BJ (cell line): ENCODE measurements around the gene ZFYVE26. TPM values are rescaled to one million over a fixed set of nuclear protein-coding genes. Genes with fewer than 3 reads are reported as not detected.

ENCODE experiments used
- CTCF ChIA-PET: fragments of 350-600 bp; formaldehyde crosslinking; extraction: SDS; loops from one replicate; lab custom pipeline; 2021; ENCODE audit warnings: antibody characterized with exemption, inconsistent platforms; lab: Yijun Ruan, JAX
- POLR2A ChIA-PET: fragments of 300-600 bp; sonication (Branson Sonifier 250); formaldehyde crosslinking; extraction: SDS; loops from one replicate; lab custom pipeline; 2021; ENCODE audit warnings: antibody characterized with exemption; lab: Charles Lee
- DNase-seq: peaks from one replicate; pipeline ENCODE4 v3.0.0-alpha.2; 2011; ENCODE audit warnings: low read depth
- H3K27me3 ChIP-seq: 2 replicates; pipeline ENCODE4 v1.6.0; 2011; ENCODE audit warnings: low read length; ENCODE audit not compliant: control insufficient read depth, insufficient read depth
- H3K36me3 ChIP-seq: 2 replicates; pipeline ENCODE4 v1.5.1; 2011; ENCODE audit warnings: low read length; ENCODE audit not compliant: control insufficient read depth, insufficient read depth
- H3K4me3 ChIP-seq: 2 replicates; pipeline ENCODE4 v1.5.1; 2011; ENCODE audit warnings: low read depth, mild to moderate bottlenecking, control low read depth, low read length
- CTCF ChIP-seq: IDR thresholded peaks from 2 replicates; pipeline ENCODE4 v1.5.1; 2011; ENCODE audit warnings: low read depth, mild to moderate bottlenecking, control low read depth, inconsistent platforms, low read length, moderate library complexity; ENCODE audit not compliant: insufficient read depth
- polyA plus RNA-seq: library from polyadenylated mRNA; depleted of rRNA; stranded (reverse); fragments of >200 nt; gene quantifications from 2 replicates; pipeline ENCODE4 v1.2.3, GENCODE V29; 2011

Gene ZFYVE26
- polyA plus RNA-seq, 1 experiment, result 14.2 TPM

- no peak overlapping the region for H3K4me3 ChIP-seq
- CTCF ChIA-PET, result no interaction called here
- no peak for DNase-seq
- H3K36me3 ChIP-seq, result no peaks in the 10 kb centered on the region
- H3K27me3 ChIP-seq, result no peaks in the 10 kb centered on the region
- TF ChIP-seq CTCF, result no peak
- POLR2A ChIA-PET, result interaction anchor here (0.6 kb wide), 1 partner anchor 272 kb away, joined by 6 read pairs; no protein-coding TSS in a partner anchor
These were observed 37.3 kb upstream of the ZFYVE26 start for GRCh38 chr14:67853715-67854114.

- CTCF ChIA-PET, result interaction anchor here (0.8 to 4.2 kb wide), 4 partner anchors 14 to 991 kb away, joined by 3 to 14 read pairs (median 4); no protein-coding TSS in a partner anchor
- no peak for TF ChIP-seq CTCF
- Histone ChIP-seq H3K4me3 (no peak overlapping the region), H3K27me3 (no peaks in the 10 kb centered on the region), H3K36me3 (no peaks in the 10 kb centered on the region)
- POLR2A ChIA-PET, result no interaction called here
- no peak for DNase-seq
These were observed 36.7 kb upstream of the ZFYVE26 start for GRCh38 chr14:67852926-67853604.

- ChIA-PET CTCF (interaction anchor here (0.8 to 4.2 kb wide), 3 partner anchors 14 to 992 kb away, joined by 3 to 14 read pairs (median 4); no protein-coding TSS in a partner anchor), POLR2A (no interaction called here)
- TF ChIP-seq CTCF, result no peak
- DNase-seq, result no peak
- Histone ChIP-seq H3K27me3 (no peaks in the 10 kb centered on the region), H3K4me3 (no peak overlapping the region), H3K36me3 (no peaks in the 10 kb centered on the region)
These were observed 35.5 kb upstream of the ZFYVE26 start for GRCh38 chr14:67851785-67852410.

GRCh38 chr14:67850066-67850830 lies 33.9 kb upstream of the ZFYVE26 start:
- ChIA-PET CTCF (interaction anchor here (1.0 to 4.2 kb wide), 3 partner anchors 12 to 993 kb away, joined by 3 to 14 read pairs (median 5); no protein-coding TSS in a partner anchor), POLR2A (no interaction called here)
- Histone ChIP-seq H3K4me3 (no peak overlapping the region), H3K27me3 (no peaks in the 10 kb centered on the region), H3K36me3 (no peaks in the 10 kb centered on the region)
- TF ChIP-seq CTCF, result no peak
- no peak for DNase-seq
